GM19240 (cell line): Measurements from ENCODE around the gene COMP.

Experiments
- DNase-seq: peaks from one replicate; pipeline ENCODE4 v3.0.0; 2011; ENCODE audit warnings: low spot score; ENCODE audit not compliant: insufficient read length

The COMP gene

DNA sequence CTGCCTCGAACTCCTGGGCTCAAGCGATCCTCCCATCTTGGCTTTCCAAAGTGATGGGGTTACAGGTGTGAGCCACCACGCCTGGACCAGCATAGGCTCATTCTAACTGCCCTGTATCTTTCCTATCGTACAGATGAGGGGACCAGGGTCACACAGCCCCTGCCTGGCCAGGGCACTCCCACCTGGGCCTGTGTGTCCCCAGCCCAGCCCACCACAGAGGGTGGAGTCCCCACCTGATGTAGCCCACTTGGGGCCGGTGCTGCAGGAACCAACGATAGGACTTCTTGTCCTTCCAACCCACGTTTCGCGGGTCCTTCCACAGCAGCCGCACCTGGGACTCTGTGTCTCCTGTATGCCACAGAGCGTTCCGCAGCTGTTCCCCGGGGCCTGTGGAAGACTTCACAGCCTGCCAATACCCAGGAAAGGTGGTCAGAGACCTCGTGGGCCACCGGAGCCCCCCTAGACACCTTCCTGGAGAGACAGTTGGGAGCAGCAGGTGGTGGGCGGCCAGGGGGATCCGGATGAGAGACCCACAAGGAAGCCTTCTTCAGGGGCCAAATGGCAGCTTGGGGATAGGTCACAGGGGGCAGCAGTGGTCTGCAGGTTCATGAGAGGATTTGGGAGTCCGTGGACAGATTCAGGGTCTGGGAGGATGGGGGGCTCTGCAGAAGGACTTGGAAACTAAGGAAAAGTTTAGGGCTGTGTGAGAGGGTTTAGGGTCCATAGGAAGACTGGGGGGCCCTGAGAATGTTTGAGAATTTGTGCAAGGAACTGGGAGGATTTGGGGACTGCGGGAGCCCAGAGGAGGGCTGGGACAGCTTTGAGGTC is 6.9 kb downstream of the COMP start:
- no peak for DNase-seq

GRCh38 chr19:18782559-18783225 is 8.4 kb downstream of the COMP start:
- DNase-seq = no peak

DNA sequence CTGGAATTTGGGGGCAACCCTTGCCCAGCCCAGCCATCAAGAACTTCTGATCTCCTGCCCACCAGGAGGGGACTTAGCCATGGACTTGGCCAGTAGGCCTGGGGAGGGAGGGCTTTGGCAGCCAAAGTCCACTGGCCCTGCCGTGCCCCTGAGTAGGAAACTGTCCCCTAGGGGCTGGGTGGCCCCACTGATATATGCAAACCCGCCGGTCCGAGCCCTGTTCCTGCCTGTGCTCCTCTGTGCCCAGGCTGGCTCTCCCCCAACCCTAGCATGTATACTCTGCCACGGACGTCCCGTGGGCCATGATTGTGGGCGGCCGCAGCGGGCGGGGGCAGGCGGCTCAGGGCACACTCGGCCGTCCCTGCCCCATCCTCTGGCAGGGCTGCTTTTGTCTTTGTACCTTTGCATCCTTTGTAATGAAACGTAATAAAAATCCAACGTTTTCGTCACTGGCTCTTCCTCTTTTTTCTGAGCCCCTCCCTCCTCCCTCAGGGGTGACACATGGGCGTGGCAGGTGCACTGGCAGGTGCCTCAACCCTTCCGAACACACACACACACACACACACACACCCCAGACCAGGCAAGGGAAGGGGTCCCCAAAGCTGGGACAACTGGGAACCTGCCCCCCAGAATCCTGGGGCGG is 9.1 kb downstream of the COMP start:
- DNase-seq = no peak

- DNase-seq = no peak
These were observed 10.0 kb downstream of the COMP start for GRCh38 chr19:18781047-18781600.

- DNase-seq = no peak
These were observed 10.5 kb downstream of the COMP start for GRCh38 chr19:18780631-18781030.

- DNase-seq = no peak
These were observed 11.0 kb downstream of the COMP start for GRCh38 chr19:18780081-18780480.

- DNase-seq = no peak
These were observed 12.1 kb downstream of the COMP start for GRCh38 chr19:18778826-18779495.

DNA sequence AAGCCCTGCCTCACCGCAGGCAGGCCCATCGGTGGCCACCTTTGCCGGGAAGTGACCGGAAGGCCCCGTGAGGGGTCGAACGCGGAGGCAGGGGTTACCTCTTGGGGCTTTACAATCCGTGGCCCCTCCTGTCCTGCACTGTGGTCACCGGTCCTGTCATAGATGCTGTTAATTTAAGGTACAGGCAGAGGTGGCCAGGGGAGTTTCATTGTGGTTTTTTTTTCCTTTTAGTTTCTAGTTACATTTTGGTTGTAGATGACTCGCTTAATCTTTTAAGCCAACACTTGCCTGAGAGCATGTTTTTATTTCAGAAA is 13.1 kb downstream of the COMP start:
- no peak for DNase-seq

DNA sequence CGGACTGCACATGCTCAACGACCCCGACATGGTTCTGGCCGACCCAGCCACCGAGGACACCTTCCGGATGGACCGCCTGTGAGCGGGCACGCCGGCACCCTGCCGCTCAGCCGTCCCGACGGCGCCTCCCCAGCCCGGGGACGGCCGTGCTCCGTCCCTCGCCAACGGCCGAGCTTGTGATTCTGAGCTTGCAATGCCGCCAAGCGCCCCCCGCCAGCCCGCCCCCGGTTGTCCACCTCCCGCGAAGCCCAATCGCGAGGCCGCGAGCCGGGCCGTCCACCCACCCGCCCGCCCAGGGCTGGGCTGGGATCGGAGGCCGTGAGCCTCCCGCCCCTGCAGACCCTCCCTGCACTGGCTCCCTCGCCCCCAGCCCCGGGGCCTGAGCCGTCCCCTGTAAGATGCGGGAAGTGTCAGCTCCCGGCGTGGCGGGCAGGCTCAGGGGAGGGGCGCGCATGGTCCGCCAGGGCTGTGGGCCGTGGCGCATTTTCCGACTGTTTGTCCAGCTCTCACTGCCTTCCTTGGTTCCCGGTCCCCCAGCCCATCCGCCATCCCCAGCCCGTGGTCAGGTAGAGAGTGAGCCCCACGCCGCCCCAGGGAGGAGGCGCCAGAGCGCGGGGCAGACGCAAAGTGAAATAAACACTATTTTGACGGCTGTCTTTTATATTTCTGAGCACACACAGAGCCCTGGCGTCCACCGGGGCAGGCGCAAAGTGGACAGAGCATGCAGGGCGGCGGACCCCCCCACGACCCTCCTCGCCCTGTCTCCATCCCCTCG is 13.6 kb downstream of the COMP start:
- DNase-seq = no peak

DNA sequence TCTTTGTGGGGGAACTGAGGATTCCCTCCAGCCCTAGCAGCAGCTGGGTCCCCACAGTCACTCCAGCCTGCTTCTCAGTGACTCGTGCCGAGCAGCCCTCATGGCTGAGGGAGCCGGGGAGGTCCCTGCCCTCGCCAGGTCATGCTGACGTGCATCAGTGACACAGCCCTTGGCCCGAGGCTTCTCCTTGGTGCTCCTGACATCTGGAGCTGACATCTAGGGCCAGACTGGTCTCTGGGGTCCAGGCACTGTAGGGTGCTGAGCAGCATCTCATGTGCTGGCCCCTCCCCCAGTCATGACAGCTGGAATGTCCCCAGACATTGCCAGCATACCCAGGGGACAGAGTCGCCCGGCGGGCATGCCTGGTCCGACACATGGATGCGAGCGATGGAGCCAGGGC is 14.4 kb downstream of the COMP start:
- no peak for DNase-seq

- DNase-seq = no peak
These were observed 14.9 kb downstream of the COMP start for GRCh38 chr19:18776288-18776594.

DNA sequence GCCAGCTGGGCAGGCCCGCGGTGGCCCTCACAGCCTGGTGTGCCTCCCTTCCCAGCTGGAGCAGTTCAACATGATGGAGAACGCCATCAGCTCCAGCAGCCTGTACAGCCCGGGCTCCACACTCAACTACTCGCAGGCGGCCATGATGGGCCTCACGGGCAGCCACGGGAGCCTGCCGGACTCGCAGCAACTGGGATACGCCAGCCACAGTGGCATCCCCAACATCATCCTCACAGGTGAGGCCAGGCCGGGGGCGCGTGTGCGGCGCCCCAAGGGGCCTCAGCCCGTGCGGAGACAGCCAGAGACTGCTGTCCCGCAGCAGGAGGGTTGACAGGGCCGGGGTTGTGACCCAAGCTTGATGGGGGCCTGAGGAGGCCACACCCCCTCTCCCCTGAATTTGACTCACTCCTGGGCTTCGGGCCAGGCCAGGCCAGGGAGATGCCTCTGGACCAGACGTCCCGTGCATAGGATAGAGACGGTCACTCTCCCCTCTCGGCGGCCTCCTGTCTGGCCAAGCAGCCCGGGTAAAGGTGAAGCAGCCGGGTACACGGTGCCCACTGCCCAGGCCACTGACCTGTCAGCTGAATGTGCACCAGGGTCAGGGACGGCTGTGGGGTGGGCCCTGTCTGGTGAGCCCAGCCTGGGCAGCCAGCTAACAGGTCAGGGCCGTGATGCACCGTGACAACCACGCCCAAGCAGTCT is 15.4 kb downstream of the COMP start:
- DNase-seq = no peak

GRCh38 chr19:18774782-18775444 is 16.2 kb downstream of the COMP start:
- DNase-seq = no peak

GRCh38 chr19:18774107-18774506 is 17.0 kb downstream of the COMP start:
- DNase-seq = no peak

DNA sequence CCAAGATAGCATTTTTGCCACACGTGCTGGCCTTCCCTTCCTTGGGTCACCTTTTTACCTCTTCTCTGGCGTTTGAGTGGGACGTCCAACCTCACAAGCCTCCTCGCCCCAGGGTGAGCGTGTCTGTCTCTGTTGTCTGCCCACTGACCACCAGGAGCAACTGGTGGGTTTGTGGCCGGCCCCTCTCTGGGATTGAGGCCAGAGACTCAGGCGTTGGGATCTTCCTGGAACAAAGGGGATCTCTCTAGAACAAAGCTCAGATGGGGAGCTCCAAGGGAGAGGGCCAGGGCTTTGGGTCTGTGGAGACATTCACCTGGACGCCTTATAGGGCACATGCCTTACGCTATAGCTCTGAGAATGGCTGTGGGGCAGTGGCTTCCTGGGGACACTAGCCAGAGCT is 17.4 kb downstream of the COMP start:
- no peak for DNase-seq

DNA sequence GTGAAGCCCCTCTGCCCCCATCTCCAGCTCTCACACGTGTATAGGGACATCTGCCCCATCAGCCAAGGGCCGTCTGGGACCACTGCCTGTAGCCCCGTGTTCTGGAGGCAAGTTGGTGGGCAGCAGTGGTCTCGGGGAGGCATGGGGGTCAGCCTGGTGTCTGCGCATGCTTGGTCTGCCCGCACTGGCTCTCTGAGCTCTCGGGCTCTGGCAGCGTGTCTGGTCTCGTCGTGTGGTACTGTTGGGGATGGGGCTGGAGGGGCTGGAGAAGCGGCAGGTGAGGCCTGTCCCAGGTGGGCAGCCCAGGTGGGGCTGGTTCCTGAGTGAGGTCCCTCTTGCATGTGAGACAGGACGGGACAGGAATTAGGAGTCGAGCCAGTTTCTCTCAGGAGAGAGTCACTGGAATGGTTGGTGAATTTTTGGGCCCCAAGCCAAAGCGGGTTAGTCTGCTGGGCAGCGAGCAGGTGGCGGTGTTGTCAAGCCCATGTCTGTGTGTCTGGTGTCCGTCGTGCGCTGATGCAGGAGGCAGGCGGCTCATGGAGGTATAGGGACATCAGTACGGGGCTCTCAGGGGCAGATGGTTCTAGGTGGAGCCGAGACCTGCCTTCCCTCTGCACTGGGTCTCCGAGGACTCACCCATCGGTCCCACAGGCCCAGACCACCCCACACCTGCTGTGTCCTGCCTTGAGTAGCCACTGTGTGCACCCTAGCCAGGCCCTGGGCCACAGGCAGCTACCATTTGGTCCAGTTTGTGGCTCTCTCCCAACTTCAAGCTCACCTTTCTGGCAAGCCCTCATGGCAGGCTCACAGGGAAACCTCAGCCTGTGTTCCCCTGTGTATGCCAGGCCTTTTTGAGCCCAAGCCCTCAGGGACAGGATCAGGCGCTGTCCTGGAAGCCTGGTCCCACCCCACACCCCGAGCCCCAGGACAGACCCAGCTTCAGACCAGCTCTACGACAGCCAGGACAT is 18.2 kb downstream of the COMP start:
- DNase-seq = no peak

DNA sequence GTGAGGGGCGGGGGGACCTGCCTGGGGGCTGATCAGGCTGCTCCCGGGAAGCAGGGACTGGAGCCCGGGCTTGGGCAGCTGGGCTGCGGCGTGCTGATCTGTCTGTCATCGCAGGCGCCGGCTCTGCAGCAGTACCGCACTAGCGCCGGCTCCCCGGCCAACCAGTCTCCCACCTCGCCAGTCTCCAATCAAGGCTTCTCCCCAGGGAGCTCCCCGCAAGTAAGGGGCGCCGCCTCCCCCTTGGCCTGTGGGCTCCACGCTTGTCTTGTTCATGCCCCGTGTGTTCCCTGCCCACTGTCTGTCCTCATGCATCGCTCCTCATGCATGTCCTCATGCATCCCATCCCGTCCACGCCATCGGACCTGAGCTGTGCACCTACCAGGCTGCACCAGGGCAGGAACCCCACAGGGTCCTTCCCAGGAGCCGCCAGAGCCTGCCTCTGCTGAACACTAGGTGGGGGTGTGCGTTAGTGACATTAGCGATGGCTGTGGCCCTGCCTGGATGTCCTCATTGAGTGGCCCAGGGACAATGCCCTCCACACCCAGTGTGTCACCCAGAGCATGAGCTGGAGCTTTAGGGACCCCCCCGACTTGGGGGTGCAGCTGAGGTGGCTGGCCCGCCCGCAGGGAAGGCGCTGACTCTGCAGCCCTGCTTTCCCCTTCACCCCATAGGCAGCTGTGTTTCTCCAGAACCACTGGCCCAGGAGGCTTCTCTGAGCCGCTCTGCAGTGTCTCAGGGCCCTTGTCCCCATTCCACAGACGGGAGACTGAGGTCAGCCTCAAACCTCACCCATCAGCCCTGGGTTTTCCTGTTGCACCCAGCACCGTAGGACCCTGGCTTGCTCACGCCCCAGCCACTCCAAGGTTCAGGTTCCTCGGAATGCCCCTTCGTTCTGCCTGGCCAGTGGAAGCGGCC is 19.5 kb downstream of the COMP start:
- DNase-seq = no peak
